ENCODE data around the gene PTPRT. TPM values are rescaled to one million over a fixed set of nuclear protein-coding genes. Genes with fewer than 3 reads are reported as not detected.

Gene PTPRT
- total RNA-seq, 4 donors from 2014 or later = under 0.01 to 2.1 TPM; not detected in 2

DNA sequence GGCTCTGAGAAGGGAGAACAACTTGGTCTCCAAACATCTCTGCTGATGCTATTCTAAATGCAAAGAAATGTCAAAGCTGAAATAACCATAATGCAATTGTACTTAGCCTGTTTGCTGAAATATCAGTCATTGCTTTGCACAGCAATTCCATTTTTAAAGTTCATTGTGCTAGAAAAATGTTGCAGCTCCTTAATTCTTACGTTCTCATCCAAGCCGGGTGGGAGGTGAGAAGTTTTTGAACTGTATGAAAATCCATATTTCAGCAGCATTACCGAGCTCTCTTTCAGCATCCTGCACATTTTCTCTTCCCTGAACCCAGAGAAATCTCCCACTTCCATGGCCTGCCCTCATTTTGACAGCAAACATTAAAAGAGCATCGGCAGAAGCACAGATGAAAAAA, 630.0 kb downstream of the PTPRT start:
- H3K27ac ChIP-seq = no peak overlapping the region
- no peak overlapping the region for H3K4me3 ChIP-seq
- TF ChIP-seq POLR2A (IDR thresholded peaks at IDR 0.05) (no peak), CTCF (IDR thresholded peaks at IDR 0.05) (no peak)
- no peaks in the 10 kb centered on the region for H3K36me3 ChIP-seq
- DNase-seq = no peak
- no peaks in the 10 kb centered on the region for H3K9me3 ChIP-seq
- intact Hi-C loops (cut with DNase I; ENCODE audit: low total_unique reads) = no loop called here
- no peaks in the 10 kb centered on the region for H3K27me3 ChIP-seq
- H3K4me1 ChIP-seq = no peaks in the 10 kb centered on the region

GRCh38 chr20:42556575-42556974, 633.1 kb downstream of the PTPRT start:
- DNase-seq = no peak
- no peaks in the 10 kb centered on the region for H3K9me3 ChIP-seq
- intact Hi-C loops (cut with DNase I; ENCODE audit: low total_unique reads) = no loop called here
- H3K27ac ChIP-seq = no peak overlapping the region
- H3K36me3 ChIP-seq = no peaks in the 10 kb centered on the region
- H3K4me3 ChIP-seq = no peak overlapping the region
- H3K27me3 ChIP-seq = no peaks in the 10 kb centered on the region
- no peak for TF ChIP-seq CTCF (IDR thresholded peaks at IDR 0.05)
- TF ChIP-seq POLR2A (IDR thresholded peaks at IDR 0.05) = no peak
- no peaks in the 10 kb centered on the region for H3K4me1 ChIP-seq

DNA sequence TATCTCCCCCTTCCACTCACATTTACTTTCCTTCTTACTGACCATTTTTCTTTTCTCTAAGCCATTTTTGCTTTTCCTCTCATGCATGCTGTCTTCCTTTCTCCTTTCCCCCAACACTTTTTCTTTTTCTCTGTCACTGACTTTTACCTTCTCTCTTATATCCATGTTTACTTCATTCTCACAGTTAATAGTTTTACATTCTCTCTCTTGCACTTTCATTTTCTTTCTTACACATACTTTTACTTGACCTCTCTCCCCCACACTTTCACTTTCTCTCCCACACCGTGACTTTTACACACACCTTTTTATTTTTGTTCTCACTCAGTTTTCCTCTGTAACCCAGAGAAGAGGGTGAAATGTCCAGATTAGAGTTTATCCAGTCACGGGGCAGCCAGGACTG, 636.3 kb downstream of the PTPRT start:
- Histone ChIP-seq H3K27ac (no peak overlapping the region), H3K4me1 (no peaks in the 10 kb centered on the region), H3K36me3 (no peaks in the 10 kb centered on the region), H3K9me3 (no peaks in the 10 kb centered on the region), H3K27me3 (no peaks in the 10 kb centered on the region), H3K4me3 (no peak overlapping the region)
- TF ChIP-seq POLR2A (IDR thresholded peaks at IDR 0.05) (no peak), CTCF (IDR thresholded peaks at IDR 0.05) (no peak)
- intact Hi-C loops (cut with DNase I; ENCODE audit: low total_unique reads) = no loop called here
- no peak for DNase-seq

DNA sequence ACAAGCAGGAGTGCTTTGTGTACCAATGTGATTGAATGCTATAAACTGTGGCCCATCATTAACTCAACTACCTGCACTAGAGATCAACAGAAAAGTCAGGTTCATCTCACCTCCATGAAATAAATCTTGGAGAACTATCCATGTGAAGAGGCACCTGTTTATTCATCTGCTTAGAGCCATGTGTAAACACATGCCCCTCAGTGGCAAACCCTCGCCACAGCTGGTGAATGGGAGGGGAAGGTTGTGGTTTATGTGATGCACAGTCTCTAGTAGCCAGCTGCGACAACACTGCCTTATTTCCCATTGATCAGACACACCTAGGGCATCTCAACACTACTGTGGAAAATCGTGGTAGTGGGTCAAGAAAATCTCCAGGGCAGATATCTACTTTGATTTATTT, 640.2 kb downstream of the PTPRT start:
- intact Hi-C loops (cut with DNase I; ENCODE audit: low total_unique reads) = no loop called here
- no peak for TF ChIP-seq POLR2A (IDR thresholded peaks at IDR 0.05)
- TF ChIP-seq CTCF (IDR thresholded peaks at IDR 0.05) = no peak
- H3K36me3 ChIP-seq = no peaks in the 10 kb centered on the region
- H3K27ac ChIP-seq = no peak overlapping the region
- no peak overlapping the region for H3K4me3 ChIP-seq
- no peaks in the 10 kb centered on the region for H3K27me3 ChIP-seq
- no peaks in the 10 kb centered on the region for H3K4me1 ChIP-seq
- DNase-seq = no peak
- H3K9me3 ChIP-seq = no peaks in the 10 kb centered on the region

GRCh38 chr20:42544926-42545325, 644.8 kb downstream of the PTPRT start:
- TF ChIP-seq POLR2A (IDR thresholded peaks at IDR 0.05) (no peak), CTCF (IDR thresholded peaks at IDR 0.05) (no peak)
- DNase-seq = no peak

More at GRCh38 chr20:42544926-42545325, 644.8 kb downstream of the PTPRT start:
- Histone ChIP-seq H3K9me3 (no peaks in the 10 kb centered on the region), H3K4me3 (no peak overlapping the region), H3K27me3 (no peaks in the 10 kb centered on the region), H3K36me3 (no peaks in the 10 kb centered on the region), H3K27ac (no peak overlapping the region), H3K4me1 (no peaks in the 10 kb centered on the region)
- intact Hi-C loops (cut with DNase I; ENCODE audit: low total_unique reads) = no loop called here

All from uterus (tissue), 4 donors.